Lung (tissue), 12 donors: ENCODE results near the gene FGF14. TPM values are rescaled to one million over a fixed set of nuclear protein-coding genes. Genes with fewer than 3 reads are reported as not detected.

Experiments
- ATAC-seq: fragments of 200-7000 bp; cut with Tn5 transposase; one replicate; pipeline ENCODE4 v1.9.1; 2020; ENCODE audit warnings: moderate number of reproducible peaks; ENCODE audit not compliant: insufficient read depth, low FRiP score
- DNase-seq, 3 donors: peaks; one replicate each; pipeline ENCODE4 v3.0.0-alpha.2; 2013 to 2017
- H3K27ac ChIP-seq, 2 donors: one replicate each; pipeline ENCODE4 v1.5.1; 2013; ENCODE audit warnings: mild to moderate bottlenecking in 2 of 2, moderate library complexity in 2 of 2, control low read depth in 1 of 2, inconsistent platforms in 1 of 2, low read depth in 1 of 2, low read length in 1 of 2
- H3K27me3 ChIP-seq, 3 donors: one replicate each; pipeline ENCODE4 v1.5.1; 2013; ENCODE audit warnings: low read length in 2 of 3; ENCODE audit not compliant: control insufficient read depth in 3 of 3, insufficient read depth in 3 of 3
- H3K36me3 ChIP-seq, 4 donors: one replicate each; pipeline ENCODE4 v1.5.1; 2013; ENCODE audit warnings: low read length in 4 of 4, mild to moderate bottlenecking in 1 of 4, moderate library complexity in 1 of 4; ENCODE audit not compliant: control insufficient read depth in 4 of 4, insufficient read depth in 4 of 4
- H3K4me1 ChIP-seq, 5 donors: one replicate each; pipeline ENCODE4 v1.5.1; 2013; ENCODE audit warnings: low read length in 5 of 5, mild to moderate bottlenecking in 2 of 5, moderate library complexity in 1 of 5; ENCODE audit not compliant: control insufficient read depth in 5 of 5, insufficient read depth in 5 of 5
- H3K4me3 ChIP-seq: one replicate; pipeline ENCODE4 v1.5.1; 2013; ENCODE audit warnings: mild to moderate bottlenecking, control low read depth, moderate library complexity
- H3K9ac ChIP-seq, 2 donors: one replicate each; pipeline ENCODE4 v1.5.1; 2013; ENCODE audit warnings: low read length in 2 of 2, control low read depth in 1 of 2; ENCODE audit not compliant: insufficient read depth in 1 of 2
- H3K9me3 ChIP-seq, 4 donors: one replicate each; pipeline ENCODE4 v1.5.1; 2013; ENCODE audit warnings: low read length in 3 of 4, mild to moderate bottlenecking in 1 of 4, moderate library complexity in 1 of 4; ENCODE audit not compliant: control insufficient read depth in 4 of 4, insufficient read depth in 3 of 4
- WGBS, 2 donors: extraction: QIAGEN DNeasy Blood & Tissue Kit; methylation state at CpG; one replicate each; pipeline ENCODE4 v1.1.7; 2013; 5-methylcytosine and 5-hydroxymethylcytosine counted together
- polyA plus RNA-seq, 2 donors: library from polyadenylated mRNA; stranded (reverse); fragments of 200-250 nt; gene quantifications; one replicate each; pipeline ENCODE4 v1.2.1, GENCODE V29; 2013
- total RNA-seq, 2 donors: library from RNA; depleted of rRNA in 1 of 2; stranded (reverse); fragments of >200 nt in 1 of 2; gene quantifications; one replicate each; pipeline ENCODE4 v1.2.1, GENCODE V29; 2014 to 2021
- TF ChIP-seq, protein P1 (sequence below): IDR thresholded peaks from 2 replicates; pipeline ENCODE4 v1.5.1; 2012; ENCODE audit warnings: mild to moderate bottlenecking; ENCODE audit errors: control extremely low read depth, extremely low read depth
- donor health status: control.
- donor health status: control.
- donor health status: Bipolar disorder and iron deficiency.
- donor health status: healthy.
- donor health status: DM: yes; HTN: yes; CAD: no.

The FGF14 gene
- total and polyA plus RNA-seq, 4 donors, result 0.59 to 12.9 (median 2.3) TPM

DNA sequence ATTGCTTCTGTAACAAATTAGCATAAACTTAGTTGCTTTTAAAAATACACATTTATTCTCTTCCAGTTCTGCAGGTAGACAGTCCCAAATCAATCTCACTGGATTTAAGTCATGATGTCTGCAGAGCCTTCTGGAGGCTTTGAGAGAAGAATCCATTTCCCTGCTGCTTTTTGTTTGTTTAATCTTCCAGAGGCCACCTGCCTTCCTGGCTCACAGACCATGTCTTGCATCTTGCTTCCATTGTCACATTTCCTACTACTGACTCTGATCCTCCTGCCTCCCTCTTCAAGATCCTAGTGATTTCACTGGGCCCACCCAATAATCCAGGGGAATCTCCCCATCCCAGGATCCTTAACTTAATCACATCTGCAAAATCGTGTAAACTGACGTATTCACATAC, 476.1 kb downstream of the FGF14 start:
- H3K9ac ChIP-seq, result no peak overlapping the region
- WGBS, 2 donors, result 65 to 66% methylated on average over 2 of the region's 2 CpGs
- no peak for DNase-seq

GRCh38 chr13:101919541-101920181, 482.2 kb downstream of the FGF14 start:
- Histone ChIP-seq H3K4me3 (no peak overlapping the region), H3K27me3 (peaks cover 25 to 49% (median 35%) of the 10 kb centered on the region in 3 donors)
- WGBS, 2 donors, result 3 to 5% methylated on average over 24 of the region's 24 CpGs

More for the DNA sequence above, 476.1 kb downstream of the FGF14 start:
- H3K27ac ChIP-seq, result no peak overlapping the region
- no peaks in the 10 kb centered on the region for H3K4me1 ChIP-seq
- H3K27me3 ChIP-seq, result peaks cover 0 to 7% (median 2%) of the 10 kb centered on the region in 3 donors
- H3K36me3 ChIP-seq, result no peaks in the 10 kb centered on the region
- no peaks in the 10 kb centered on the region for H3K9me3 ChIP-seq
- no peak overlapping the region for H3K4me3 ChIP-seq
- TF ChIP-seq, protein P1, sequence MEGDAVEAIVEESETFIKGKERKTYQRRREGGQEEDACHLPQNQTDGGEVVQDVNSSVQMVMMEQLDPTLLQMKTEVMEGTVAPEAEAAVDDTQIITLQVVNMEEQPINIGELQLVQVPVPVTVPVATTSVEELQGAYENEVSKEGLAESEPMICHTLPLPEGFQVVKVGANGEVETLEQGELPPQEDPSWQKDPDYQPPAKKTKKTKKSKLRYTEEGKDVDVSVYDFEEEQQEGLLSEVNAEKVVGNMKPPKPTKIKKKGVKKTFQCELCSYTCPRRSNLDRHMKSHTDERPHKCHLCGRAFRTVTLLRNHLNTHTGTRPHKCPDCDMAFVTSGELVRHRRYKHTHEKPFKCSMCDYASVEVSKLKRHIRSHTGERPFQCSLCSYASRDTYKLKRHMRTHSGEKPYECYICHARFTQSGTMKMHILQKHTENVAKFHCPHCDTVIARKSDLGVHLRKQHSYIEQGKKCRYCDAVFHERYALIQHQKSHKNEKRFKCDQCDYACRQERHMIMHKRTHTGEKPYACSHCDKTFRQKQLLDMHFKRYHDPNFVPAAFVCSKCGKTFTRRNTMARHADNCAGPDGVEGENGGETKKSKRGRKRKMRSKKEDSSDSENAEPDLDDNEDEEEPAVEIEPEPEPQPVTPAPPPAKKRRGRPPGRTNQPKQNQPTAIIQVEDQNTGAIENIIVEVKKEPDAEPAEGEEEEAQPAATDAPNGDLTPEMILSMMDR, result no peak
- no peak for ATAC-seq

GRCh38 chr13:101917833-101918661, 483.8 kb downstream of the FGF14 start:
- Histone ChIP-seq H3K27me3 (peaks cover 25 to 58% (median 38%) of the 10 kb centered on the region in 3 donors), H3K4me3 (no peak overlapping the region), H3K4me1 (peaks cover 0 to 6% (median 0%) of the 10 kb centered on the region in 5 donors), H3K36me3 (no peaks in the 10 kb centered on the region), H3K27ac (no peak overlapping the region), H3K9me3 (peaks cover 0 to 5% (median 0%) of the 10 kb centered on the region in 4 donors), H3K9ac (no peak overlapping the region)
- 12 to 14% methylated on average over 14 of the region's 14 CpGs for WGBS, 2 donors
- TF ChIP-seq, protein P1, result no peak
- no peak for ATAC-seq
- no peak for DNase-seq

More at GRCh38 chr13:101919541-101920181, 482.2 kb downstream of the FGF14 start:
- peak; percentile 20 to 63 (median 52) for DNase-seq
- Histone ChIP-seq H3K9ac (no peak overlapping the region), H3K36me3 (no peaks in the 10 kb centered on the region), H3K9me3 (peaks cover 0 to 5% (median 0%) of the 10 kb centered on the region in 4 donors), H3K27ac (no peak overlapping the region), H3K4me1 (peaks cover 0 to 6% (median 0%) of the 10 kb centered on the region in 5 donors)
- TF ChIP-seq, protein P1, result no peak
- ATAC-seq, result no peak
